ENCODE results near the gene DAPK1.

The DAPK1 gene

DNA sequence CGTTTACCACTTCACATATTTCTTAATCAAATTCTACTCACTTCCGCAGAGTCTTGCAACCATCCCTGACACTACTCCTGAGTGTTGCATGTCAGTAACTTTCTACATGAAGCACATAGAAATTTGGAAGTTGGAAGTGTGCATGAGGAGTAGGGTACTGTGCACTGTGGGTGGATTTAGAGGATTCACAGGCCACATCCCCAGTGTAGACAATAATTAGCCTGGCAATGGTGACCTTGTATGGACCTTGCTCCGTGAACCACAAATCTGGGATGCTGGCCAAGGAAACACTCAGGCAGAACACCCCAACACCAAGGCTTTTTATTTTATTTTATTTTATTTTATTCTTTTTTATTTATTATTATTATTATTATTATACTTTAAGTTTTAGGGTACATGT lies 253.8 kb downstream of the DAPK1 start:
- DNase-seq: no peak

DNA sequence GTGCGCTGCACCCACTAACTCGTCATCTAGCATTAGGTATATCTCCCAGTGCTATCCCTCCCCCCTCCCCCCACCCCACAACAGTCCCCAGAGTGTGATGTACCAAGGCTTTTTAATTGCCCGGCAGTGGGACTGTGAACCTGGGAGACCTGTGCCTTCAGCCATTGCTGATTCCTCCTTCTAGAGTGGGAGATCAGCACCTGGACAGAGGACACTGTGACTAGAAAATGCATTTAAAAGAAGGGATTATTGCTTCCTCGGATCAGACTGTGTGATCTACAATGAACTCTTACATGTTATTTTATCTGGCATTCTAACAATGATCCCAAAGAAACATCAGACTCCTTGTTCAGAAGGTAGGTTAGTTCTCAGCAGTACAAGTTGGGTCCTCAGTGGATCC lies 254.2 kb downstream of the DAPK1 start:
- DNase-seq: no peak

DNA sequence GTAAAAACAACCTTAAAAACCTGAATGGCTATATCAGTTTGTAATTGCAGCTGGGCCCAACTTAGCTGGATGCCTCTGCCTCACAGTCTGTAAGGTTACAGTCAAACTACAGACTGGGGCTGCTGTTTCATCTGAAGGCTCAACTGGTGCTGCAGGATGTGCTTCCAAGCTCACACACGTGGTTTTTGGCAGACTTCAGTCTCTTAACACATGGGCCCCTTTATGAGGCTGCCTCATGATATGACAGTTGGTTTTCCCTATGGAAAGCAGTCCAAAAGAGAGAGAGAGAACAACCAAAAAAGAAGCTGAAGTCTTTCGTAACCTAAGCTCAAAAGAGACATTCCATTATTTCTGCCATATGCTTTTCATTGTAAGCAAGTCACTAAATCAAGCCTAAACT lies 255.6 kb downstream of the DAPK1 start:
- no peak for DNase-seq
